ENCODE results near the gene C16orf96.
"Not testable (repeated sequence)": the region's sequence is repeated elsewhere in the genome, so short reads cannot be mapped to it uniquely, and the experiment has no call there.

DNA sequence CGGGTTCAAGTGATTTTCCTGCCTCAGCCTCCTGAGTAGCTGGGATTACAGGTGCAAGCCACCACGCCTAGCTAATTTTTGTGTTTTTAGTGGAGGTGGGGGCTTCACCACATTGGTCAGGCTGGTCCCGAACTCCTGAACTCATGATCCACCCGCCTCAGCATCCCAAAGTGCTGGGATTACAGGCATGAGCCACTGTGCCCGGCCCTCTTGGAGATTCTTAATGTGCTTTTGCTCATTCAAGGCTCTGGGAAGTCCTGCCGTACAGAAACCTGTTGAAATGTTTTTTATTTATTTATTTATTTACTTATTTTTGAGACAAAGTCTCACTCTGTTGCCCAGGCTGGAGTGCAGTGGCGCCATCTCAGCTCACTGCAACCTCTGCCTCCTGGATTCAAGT lies 17.8 kb downstream of the C16orf96 start:
- TF ChIP-seq CTCF (conservative IDR thresholded peaks at IDR 0.05); ZFX (IDR thresholded peaks at IDR 0.05): not testable (repeated sequence)

Data from C4-2B (cell line).